GDM1 (cell line): ENCODE measurements around the gene LLGL1.

Source experiments
- DNase-seq: peaks from one replicate; lab custom pipeline; 2025; lab: John Stamatoyannopoulos, UW

Gene LLGL1

GRCh38 chr17:18270046-18270931, 44.9 kb downstream of the LLGL1 start:
- no peak for DNase-seq

- DNase-seq: no peak
Observed at GRCh38 chr17:18277076-18277475, 51.6 kb downstream of the LLGL1 start.

- no peak for DNase-seq
Observed at GRCh38 chr17:18278867-18279266, 53.4 kb downstream of the LLGL1 start.

GRCh38 chr17:18280249-18280648, 54.8 kb downstream of the LLGL1 start:
- no peak for DNase-seq

GRCh38 chr17:18280766-18281371, 55.4 kb downstream of the LLGL1 start:
- DNase-seq: no peak

GRCh38 chr17:18281788-18282187, 56.4 kb downstream of the LLGL1 start:
- DNase-seq: no peak

GRCh38 chr17:18285296-18285695, 59.9 kb downstream of the LLGL1 start:
- no peak for DNase-seq

- DNase-seq: no peak
Observed at GRCh38 chr17:18291718-18292540, 66.5 kb downstream of the LLGL1 start.
